BE2C (cell line): ENCODE data around the gene LRRC75B.

Experiments used
- DNase-seq: peaks from one replicate; pipeline ENCODE4 v3.0.0-alpha.2; 2020
- H3K27me3 ChIP-seq: fragments of 250-450 bp; sonication (Bioruptor Pico); 2 replicates; pipeline ENCODE4 v1.5.1; 2020; ENCODE audit warnings: mild to moderate bottlenecking
- H3K36me3 ChIP-seq: fragments of 250-450 bp; sonication (Bioruptor Pico); 2 replicates; pipeline ENCODE4 v1.5.1; 2020; ENCODE audit warnings: mild to moderate bottlenecking
- H3K4me1 ChIP-seq: fragments of 250-450 bp; sonication (Bioruptor Pico); 2 replicates; pipeline ENCODE4 v1.5.1; 2020
- H3K4me3 ChIP-seq: 2 replicates; pipeline ENCODE4 v1.5.1; 2011; ENCODE audit warnings: low read depth, low read length
- H3K9me3 ChIP-seq: fragments of 250-450 bp; sonication (Bioruptor Pico); 2 replicates; pipeline ENCODE4 v1.5.1; 2020
- CTCF ChIP-seq: IDR thresholded peaks from 2 replicates; pipeline ENCODE4 v1.5.1; 2012; ENCODE audit warnings: mild to moderate bottlenecking, low read depth, low read length

Gene LRRC75B

GRCh38 chr22:24578355-24579257, 14.3 kb downstream of the LRRC75B start:
- no peak for TF ChIP-seq CTCF
- no peak overlapping the region for H3K4me3 ChIP-seq
- H3K27me3 ChIP-seq = peaks cover 4% of the 10 kb centered on the region; the same call in 1 of the 2 replicates
- H3K4me1 ChIP-seq = peaks cover 7% of the 10 kb centered on the region
- H3K9me3 ChIP-seq = no peaks in the 10 kb centered on the region
- H3K36me3 ChIP-seq = peaks cover 20% of the 10 kb centered on the region
- no peak for DNase-seq

- H3K27me3 ChIP-seq = peaks cover 4% of the 10 kb centered on the region; the same call in 1 of the 2 replicates
- H3K36me3 ChIP-seq = peaks cover 38% of the 10 kb centered on the region
- H3K4me1 ChIP-seq = no peaks in the 10 kb centered on the region; the same call in 1 of the 2 replicates
- no peak overlapping the region for H3K4me3 ChIP-seq
- DNase-seq = no peak
- TF ChIP-seq CTCF = no peak
- no peaks in the 10 kb centered on the region for H3K9me3 ChIP-seq
Measured at GRCh38 chr22:24576778-24577177, 16.1 kb downstream of the LRRC75B start.

GRCh38 chr22:24571266-24571665, 21.6 kb downstream of the LRRC75B start:
- no peak for TF ChIP-seq CTCF
- Histone ChIP-seq H3K9me3 (no peaks in the 10 kb centered on the region), H3K4me1 (no peaks in the 10 kb centered on the region), H3K4me3 (no peak overlapping the region), H3K36me3 (peaks cover 84% of the 10 kb centered on the region), H3K27me3 (peaks cover 4% of the 10 kb centered on the region; the same call in 1 of the 2 replicates)
- DNase-seq = no peak

- Histone ChIP-seq H3K4me1 (no peaks in the 10 kb centered on the region), H3K9me3 (no peaks in the 10 kb centered on the region), H3K27me3 (no peaks in the 10 kb centered on the region), H3K36me3 (peaks cover 89% of the 10 kb centered on the region), H3K4me3 (no peak overlapping the region)
- no peak for TF ChIP-seq CTCF
- DNase-seq = no peak
Measured at GRCh38 chr22:24567668-24568067, 25.2 kb downstream of the LRRC75B start.

GRCh38 chr22:24566899-24567511, 25.9 kb downstream of the LRRC75B start:
- DNase-seq = no peak
- Histone ChIP-seq H3K4me1 (no peaks in the 10 kb centered on the region), H3K9me3 (no peaks in the 10 kb centered on the region), H3K4me3 (no peak overlapping the region), H3K36me3 (peaks cover 89% of the 10 kb centered on the region), H3K27me3 (no peaks in the 10 kb centered on the region)
- no peak for TF ChIP-seq CTCF

GRCh38 chr22:24565077-24565476, 27.8 kb downstream of the LRRC75B start:
- H3K36me3 ChIP-seq = peaks cover 80% of the 10 kb centered on the region
- no peak for DNase-seq
- TF ChIP-seq CTCF = no peak

More at GRCh38 chr22:24565077-24565476, 27.8 kb downstream of the LRRC75B start:
- Histone ChIP-seq H3K9me3 (no peaks in the 10 kb centered on the region), H3K27me3 (no peaks in the 10 kb centered on the region), H3K4me3 (no peak overlapping the region), H3K4me1 (no peaks in the 10 kb centered on the region)
